Lower lobe of right lung (tissue), 2 donors: ENCODE measurements around the gene LRRC47. TPM values are rescaled to one million over a fixed set of nuclear protein-coding genes. Genes with fewer than 3 reads are reported as not detected.

Experiments used
- ATAC-seq, 2 donors: fragments of 200-7000 bp; cut with Tn5 transposase; one replicate each; pipeline ENCODE4 v1.9.1; 2020 to 2022; ENCODE audit warnings: mild to moderate bottlenecking in 2 of 2, moderate library complexity in 2 of 2
- DNase-seq: peaks from one replicate; pipeline ENCODE4 v3.0.0-alpha.2; 2020
- H3K27ac ChIP-seq: fragments of 200-600 bp; one replicate; pipeline ENCODE4 v1.8.0; 2022
- H3K27me3 ChIP-seq: fragments of 200-600 bp; one replicate; pipeline ENCODE4 v1.8.0; 2022; ENCODE audit warnings: low read depth
- H3K36me3 ChIP-seq: fragments of 200-600 bp; one replicate; pipeline ENCODE4 v1.8.0; 2022; ENCODE audit warnings: mild to moderate bottlenecking
- H3K4me1 ChIP-seq: fragments of 200-600 bp; one replicate; pipeline ENCODE4 v1.8.0; 2022
- H3K4me3 ChIP-seq: fragments of 200-600 bp; one replicate; pipeline ENCODE4 v1.8.0; 2022; ENCODE audit warnings: mild to moderate bottlenecking
- H3K9me3 ChIP-seq: fragments of 200-600 bp; one replicate; pipeline ENCODE4 v1.8.0; 2022
- CTCF ChIP-seq: fragments of 200-600 bp; IDR thresholded peaks from one replicate; pipeline ENCODE4 v1.8.0; 2022; ENCODE audit warnings: antibody characterized with exemption, mild to moderate bottlenecking
- intact Hi-C: fragments of 100-400 bp; cut with DNase I; formaldehyde crosslinking; loops from one replicate; pipeline ENCODE4 v1.11.0; 2022
- total RNA-seq: library from RNA; stranded (reverse); fragmentation: NEBNext Ultra II Directional; extraction: Animal tissue kit (Norgen Biotek cat#: 25700); gene quantifications from one replicate; pipeline ENCODE4 v1.2.1, GENCODE V29; 2021
- donor health status: DM: no; HTN: yes; CAD: no; lungs with severe emphysema.

LRRC47 gene
- total RNA-seq, 1 donor from 2014 or later = 34.4 TPM

DNA sequence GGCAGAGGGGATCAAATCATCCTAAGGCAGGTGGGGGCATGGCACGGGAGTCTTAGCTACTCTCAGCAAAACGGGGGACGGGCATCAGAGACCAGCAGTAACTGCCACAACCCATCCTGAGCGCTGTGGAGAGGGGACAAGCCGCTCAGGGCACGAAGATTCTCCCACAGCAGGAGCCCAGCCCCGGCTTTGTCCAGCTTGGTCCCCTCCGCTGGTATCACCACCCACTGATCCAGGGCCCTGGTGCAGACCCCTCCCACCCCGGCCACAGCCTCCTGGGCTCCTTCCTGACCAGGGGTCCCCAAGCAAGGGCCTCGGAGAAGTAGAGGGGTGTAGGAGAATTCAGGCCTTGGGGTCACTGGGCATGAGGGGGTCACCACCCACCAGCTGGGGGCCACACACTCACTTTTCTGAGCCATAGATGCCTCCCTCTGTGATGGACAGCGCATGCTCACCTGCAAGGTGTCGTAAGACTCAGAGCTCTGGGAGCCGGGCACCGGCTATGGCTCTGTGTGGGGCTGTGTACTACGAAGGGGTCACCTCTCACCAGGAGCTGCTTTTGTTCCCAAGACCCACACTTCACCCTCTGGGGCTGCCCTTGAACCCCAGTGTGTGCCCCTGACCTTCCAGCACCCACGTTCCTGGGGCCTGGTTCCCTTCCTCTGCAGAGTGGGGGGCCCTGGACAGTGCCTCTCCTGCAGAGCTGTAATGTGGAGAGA is 26.1 kb downstream of the LRRC47 start:
- Histone ChIP-seq H3K9me3 (no peaks in the 10 kb centered on the region), H3K36me3 (no peaks in the 10 kb centered on the region), H3K27me3 (peaks cover 5% of the 10 kb centered on the region), H3K4me1 (peaks cover 24% of the 10 kb centered on the region), H3K4me3 (no peak overlapping the region), H3K27ac (no peak overlapping the region)
- ATAC-seq (no peak), DNase-seq (no peak)
- intact Hi-C loops = no loop called here
- no peak for TF ChIP-seq CTCF

DNA sequence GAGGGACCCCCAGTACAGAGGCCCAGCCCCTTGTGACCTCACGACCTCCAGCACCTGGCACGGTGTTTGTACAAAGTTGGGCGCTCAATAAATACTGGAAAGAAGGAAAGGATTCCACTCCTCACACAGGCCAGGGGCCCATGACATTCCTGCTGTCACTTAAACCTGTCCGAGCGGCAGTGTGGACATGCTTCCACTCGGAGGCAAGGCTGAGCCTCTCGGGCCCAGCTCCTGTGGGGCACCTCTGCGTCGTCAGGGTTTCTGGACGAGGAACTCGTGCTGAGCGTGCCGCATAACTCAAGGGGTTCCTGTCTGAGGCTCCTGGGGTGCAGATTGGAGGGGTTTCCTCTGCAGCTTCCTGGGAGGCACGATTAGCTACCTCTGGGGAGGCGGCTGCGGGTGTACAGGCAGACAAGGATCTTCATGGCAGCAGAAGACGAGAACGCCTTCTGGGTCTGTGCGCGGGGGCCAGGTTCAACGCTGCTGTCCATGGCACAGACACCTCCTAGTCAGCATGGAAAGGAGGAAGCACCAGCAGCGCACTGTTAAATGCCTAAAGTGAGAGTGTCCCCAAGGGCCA is 27.4 kb downstream of the LRRC47 start:
- Histone ChIP-seq H3K27ac (no peak overlapping the region), H3K4me3 (no peak overlapping the region), H3K9me3 (no peaks in the 10 kb centered on the region), H3K4me1 (peaks cover 20% of the 10 kb centered on the region), H3K27me3 (peaks cover 5% of the 10 kb centered on the region), H3K36me3 (no peaks in the 10 kb centered on the region)
- ATAC-seq = no peak
- intact Hi-C loops = no loop called here
- TF ChIP-seq CTCF = no peak
- DNase-seq = no peak

DNA sequence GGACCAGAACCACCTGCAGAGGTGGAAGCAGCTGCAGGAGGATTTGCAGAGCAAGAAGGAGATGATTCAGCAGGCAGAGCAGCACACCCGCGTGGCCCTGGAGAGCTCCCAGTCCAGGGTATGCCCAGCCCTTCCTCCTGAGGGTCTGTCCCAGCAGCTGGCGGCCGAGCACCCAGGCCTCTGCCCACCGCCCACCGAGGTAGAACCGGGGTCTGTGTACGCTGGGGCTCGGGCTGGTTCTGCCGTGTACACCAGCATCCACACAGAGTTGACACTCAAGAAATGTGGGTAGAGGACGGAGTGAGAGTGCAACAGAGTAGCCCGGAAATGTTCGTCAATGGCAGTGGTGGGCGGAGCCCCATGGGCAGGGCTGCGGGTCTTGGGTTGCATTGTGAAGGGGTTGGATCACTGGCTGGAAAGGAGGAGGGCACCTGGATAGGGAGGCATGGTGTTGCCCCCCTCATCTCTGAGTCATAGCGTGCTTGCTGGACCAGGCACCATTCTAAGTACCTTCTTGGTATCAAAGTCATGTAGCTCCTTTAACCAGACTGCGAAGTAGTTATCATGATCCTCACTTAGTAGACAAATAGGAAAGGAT is 28.9 kb downstream of the LRRC47 start:
- ATAC-seq (no peak), DNase-seq (no peak)
- Histone ChIP-seq H3K9me3 (no peaks in the 10 kb centered on the region), H3K27ac (no peak overlapping the region), H3K4me3 (no peak overlapping the region), H3K36me3 (no peaks in the 10 kb centered on the region), H3K27me3 (peaks cover 15% of the 10 kb centered on the region), H3K4me1 (peaks cover 10% of the 10 kb centered on the region)
- no peak for TF ChIP-seq CTCF
- intact Hi-C loops = no loop called here

DNA sequence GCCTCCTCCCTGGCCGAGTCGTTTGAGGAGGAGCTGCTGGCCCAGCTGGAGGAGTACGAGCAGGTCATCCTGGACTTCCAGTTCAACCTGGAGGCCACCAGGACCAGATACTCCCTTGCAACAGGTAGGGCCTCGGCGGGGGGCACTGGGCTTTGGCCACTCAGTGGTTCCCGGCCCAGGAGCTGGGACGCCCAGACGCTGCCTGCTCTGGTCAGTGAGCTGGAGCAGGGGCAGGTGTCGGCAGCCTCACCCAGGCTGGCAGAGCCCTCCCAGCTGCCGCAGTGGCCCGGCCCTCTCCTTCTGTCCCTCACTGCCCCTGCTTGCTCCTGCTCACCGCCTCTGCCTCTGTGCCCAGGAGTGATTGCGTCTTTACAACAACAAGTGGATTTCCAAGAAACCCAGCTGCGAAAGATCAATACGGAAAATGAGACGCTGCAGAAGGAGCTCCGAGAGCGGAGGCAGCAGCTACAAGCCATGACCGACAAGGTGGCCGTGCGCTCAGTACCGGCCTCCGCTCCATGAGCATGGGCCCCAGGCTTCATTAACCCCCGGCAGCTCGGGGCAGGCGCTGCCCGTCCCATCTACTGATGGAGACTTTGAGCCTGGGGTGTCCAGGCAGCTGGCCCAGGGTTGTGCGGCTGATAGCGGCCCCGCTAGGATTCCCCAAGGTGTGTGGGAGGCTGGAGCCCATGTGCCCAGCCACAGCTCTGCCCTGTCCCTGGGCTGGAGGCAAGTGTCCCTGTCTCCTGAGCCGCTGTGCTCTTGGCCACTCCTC is 32.8 kb downstream of the LRRC47 start:
- no peak overlapping the region for H3K27ac ChIP-seq
- ATAC-seq (peak in 1 of 2 donors; percentile 11), DNase-seq (no peak)
- no peaks in the 10 kb centered on the region for H3K4me1 ChIP-seq
- H3K4me3 ChIP-seq = no peak overlapping the region
- peaks cover 31% of the 10 kb centered on the region for H3K27me3 ChIP-seq
- H3K9me3 ChIP-seq = no peaks in the 10 kb centered on the region
- intact Hi-C loops = no loop called here
- H3K36me3 ChIP-seq = no peaks in the 10 kb centered on the region
- TF ChIP-seq CTCF = no peak

- intact Hi-C loops = no loop called here
- Histone ChIP-seq H3K36me3 (no peaks in the 10 kb centered on the region), H3K27me3 (peaks cover 31% of the 10 kb centered on the region), H3K27ac (no peak overlapping the region), H3K9me3 (no peaks in the 10 kb centered on the region), H3K4me1 (no peaks in the 10 kb centered on the region), H3K4me3 (no peak overlapping the region)
- TF ChIP-seq CTCF = no peak
- peak in 1 of 2 donors; percentile 8 for ATAC-seq
- no peak for DNase-seq
These were observed 33.4 kb downstream of the LRRC47 start for GRCh38 chr1:3762873-3763228.
